ENCODE measurements around the gene DDX52. TPM values are rescaled to one million over a fixed set of nuclear protein-coding genes. Genes with fewer than 3 reads are reported as not detected.
A peak's percentile ranks its signal among the peaks of the same experiment; 100 is the strongest.

Gene DDX52, protein sequence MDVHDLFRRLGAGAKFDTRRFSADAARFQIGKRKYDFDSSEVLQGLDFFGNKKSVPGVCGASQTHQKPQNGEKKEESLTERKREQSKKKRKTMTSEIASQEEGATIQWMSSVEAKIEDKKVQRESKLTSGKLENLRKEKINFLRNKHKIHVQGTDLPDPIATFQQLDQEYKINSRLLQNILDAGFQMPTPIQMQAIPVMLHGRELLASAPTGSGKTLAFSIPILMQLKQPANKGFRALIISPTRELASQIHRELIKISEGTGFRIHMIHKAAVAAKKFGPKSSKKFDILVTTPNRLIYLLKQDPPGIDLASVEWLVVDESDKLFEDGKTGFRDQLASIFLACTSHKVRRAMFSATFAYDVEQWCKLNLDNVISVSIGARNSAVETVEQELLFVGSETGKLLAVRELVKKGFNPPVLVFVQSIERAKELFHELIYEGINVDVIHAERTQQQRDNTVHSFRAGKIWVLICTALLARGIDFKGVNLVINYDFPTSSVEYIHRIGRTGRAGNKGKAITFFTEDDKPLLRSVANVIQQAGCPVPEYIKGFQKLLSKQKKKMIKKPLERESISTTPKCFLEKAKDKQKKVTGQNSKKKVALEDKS
- 10 to 100 TPM; 15.9 to 36.6 (median 24.9) TPM for total RNA-seq

GRCh38 chr17:37643118-37643766 is at the start of gene DDX52:
Gene DDX52, minus strand, starts transcription at chr17:37643446. Its CDS starts 26 bp downstream, at chr17:37643420.
- intact Hi-C loops (cut with DNase I; ENCODE audit: low total_unique reads) = no loop called here
- peak; percentile 90 to 92 for DNase-seq
- Histone ChIP-seq H3K4me3 (peak within 1 kb of the TSS; percentile 60 to 68), H3K36me3 (no peaks in the 10 kb centered on the region), H3K9me3 (no peaks in the 10 kb centered on the region), H3K27me3 (no peaks in the 10 kb centered on the region), H3K27ac (peak within 1 kb of the TSS; percentile 77 to 82), H3K4me1 (no peaks in the 10 kb centered on the region)
- peak in 2 of 4 experiments; percentile 19 to 22 for TF ChIP-seq CTCF (IDR thresholded peaks at IDR 0.05)
- peak; percentile 20 to 64 for TF ChIP-seq POLR2A (IDR thresholded peaks at IDR 0.05)

- Histone ChIP-seq H3K36me3 (no peaks in the 10 kb centered on the region), H3K4me3 (no peak overlapping the region), H3K27ac (no peak overlapping the region), H3K27me3 (no peaks in the 10 kb centered on the region), H3K4me1 (no peaks in the 10 kb centered on the region), H3K9me3 (no peaks in the 10 kb centered on the region)
- intact Hi-C loops (cut with DNase I; ENCODE audit: low total_unique reads) = no loop called here
- no peak for TF ChIP-seq CTCF (IDR thresholded peaks at IDR 0.05)
- no peak for TF ChIP-seq POLR2A (IDR thresholded peaks at IDR 0.05)
- DNase-seq = no peak
Measured at GRCh38 chr17:37691807-37692206, 48.6 kb upstream of the DDX52 start.

GRCh38 chr17:37689317-37689716 is 46.1 kb upstream of the DDX52 start:
- DNase-seq = no peak
- TF ChIP-seq POLR2A (IDR thresholded peaks at IDR 0.05) = no peak
- TF ChIP-seq CTCF (IDR thresholded peaks at IDR 0.05) = no peak
- intact Hi-C loops (cut with DNase I; ENCODE audit: low total_unique reads) = no loop called here
- Histone ChIP-seq H3K9me3 (no peaks in the 10 kb centered on the region), H3K27me3 (no peaks in the 10 kb centered on the region), H3K27ac (no peak overlapping the region), H3K4me3 (no peak overlapping the region), H3K4me1 (no peaks in the 10 kb centered on the region), H3K36me3 (no peaks in the 10 kb centered on the region)

DNA sequence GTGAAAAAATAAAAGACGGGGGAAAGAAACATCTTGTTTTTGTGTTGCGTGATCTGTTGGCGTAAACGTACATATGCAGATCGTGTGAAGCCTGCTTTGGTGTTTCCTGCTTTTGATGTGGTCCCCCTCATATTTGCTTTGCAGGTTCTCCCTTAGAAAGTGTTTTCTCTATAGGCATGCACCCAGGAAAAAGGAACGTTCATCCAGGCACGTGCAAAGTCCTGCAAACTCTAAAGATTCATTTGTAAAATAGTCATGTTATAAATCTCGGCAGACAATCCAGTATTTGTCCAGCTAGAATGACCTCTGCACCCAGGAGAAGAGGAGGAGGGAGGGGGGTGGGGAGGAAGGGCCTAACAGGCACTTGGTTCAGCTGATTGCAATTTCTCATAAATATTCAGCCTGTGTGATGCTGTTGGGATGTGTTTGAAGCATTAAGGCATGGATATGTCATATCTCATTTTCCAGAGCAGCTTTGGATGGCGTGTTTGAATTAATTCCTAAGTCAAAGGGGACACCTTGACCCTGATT is 40.3 kb upstream of the DDX52 start:
- TF ChIP-seq POLR2A (IDR thresholded peaks at IDR 0.05) (no peak), CTCF (IDR thresholded peaks at IDR 0.05) (no peak)
- no peak for DNase-seq

More for the DNA sequence above, 40.3 kb upstream of the DDX52 start:
- Histone ChIP-seq H3K27me3 (no peaks in the 10 kb centered on the region), H3K4me3 (no peak overlapping the region), H3K36me3 (no peaks in the 10 kb centered on the region), H3K4me1 (no peaks in the 10 kb centered on the region), H3K27ac (no peak overlapping the region), H3K9me3 (no peaks in the 10 kb centered on the region)
- intact Hi-C loops (cut with DNase I; ENCODE audit: low total_unique reads) = no loop called here
